HEK293 (cell line): ENCODE results near the gene LRRC8E.

Source experiments
- YY1 ChIP-seq: fragments of 450-650 bp; formaldehyde crosslinking; IDR thresholded peaks from 2 replicates; pipeline ENCODE4 v1.5.1; 2018; ENCODE audit warnings: missing biosample characterization, missing genetic modification characterization
- ZNF157 ChIP-seq: fragments of 450-650 bp; formaldehyde crosslinking; IDR thresholded peaks from 2 replicates; pipeline ENCODE4 v1.5.1; 2016; ENCODE audit warnings: missing biosample characterization, missing genetic modification characterization
- ZNF174 ChIP-seq: fragments of 450-650 bp; formaldehyde crosslinking; IDR thresholded peaks from 2 replicates; pipeline ENCODE4 v1.5.0; 2017; ENCODE audit warnings: missing biosample characterization, mild to moderate bottlenecking, missing genetic modification characterization
- TF ChIP-seq, protein P1 (sequence below): fragments of 450-650 bp; formaldehyde crosslinking; IDR thresholded peaks from 2 replicates; pipeline ENCODE4 v1.5.1; 2016; ENCODE audit warnings: missing biosample characterization, missing genetic modification characterization, low read depth
- TF ChIP-seq, protein P2 (sequence below): fragments of 450-650 bp; formaldehyde crosslinking; IDR thresholded peaks from 2 replicates; pipeline ENCODE4 v1.5.1; 2016; ENCODE audit warnings: missing biosample characterization, missing genetic modification characterization
- TF ChIP-seq, protein P3 (sequence below): fragments of 450-650 bp; formaldehyde crosslinking; IDR thresholded peaks from 2 replicates; pipeline ENCODE4 v1.5.1; 2016; ENCODE audit warnings: missing biosample characterization, missing genetic modification characterization

DNA sequence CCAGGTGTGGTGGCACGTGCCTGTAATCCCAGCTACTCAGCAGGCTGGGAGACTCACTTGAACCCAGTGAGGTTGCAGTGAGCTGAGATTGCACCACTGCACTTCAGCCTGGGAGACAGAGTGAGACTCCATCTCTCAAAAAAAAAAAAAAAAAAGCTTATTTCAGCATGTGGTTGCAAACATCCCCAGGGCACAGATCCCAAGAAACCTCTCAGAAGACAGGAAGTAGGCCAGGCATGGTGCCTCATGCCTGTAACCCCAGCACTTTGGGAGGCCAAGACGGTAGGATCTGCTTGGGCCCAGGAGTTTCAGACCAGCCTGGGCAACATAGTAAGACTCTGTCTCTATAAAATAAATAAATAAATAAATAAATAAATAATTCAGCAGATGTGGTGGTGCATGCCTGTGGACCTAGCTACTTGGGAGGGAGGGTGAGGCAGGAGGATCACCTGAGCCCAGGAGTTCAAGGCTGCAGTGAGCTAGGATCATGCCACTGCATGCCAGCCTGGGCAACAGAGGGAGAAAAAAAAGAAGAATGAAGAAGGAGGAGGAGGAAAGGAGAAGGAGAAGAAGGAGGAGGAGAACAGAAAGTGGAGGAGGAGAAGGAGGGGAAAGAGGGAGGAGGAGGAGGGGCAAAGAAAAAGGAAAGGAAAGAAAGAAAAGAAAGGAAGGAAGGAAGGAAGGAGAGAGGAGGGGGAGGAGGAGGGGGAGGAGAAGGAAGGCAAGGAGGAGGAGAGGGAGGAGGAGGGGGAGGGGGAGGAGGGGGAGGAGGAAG lies 4.3 kb upstream of the LRRC8E start:
- TF ChIP-seq, protein P1, sequence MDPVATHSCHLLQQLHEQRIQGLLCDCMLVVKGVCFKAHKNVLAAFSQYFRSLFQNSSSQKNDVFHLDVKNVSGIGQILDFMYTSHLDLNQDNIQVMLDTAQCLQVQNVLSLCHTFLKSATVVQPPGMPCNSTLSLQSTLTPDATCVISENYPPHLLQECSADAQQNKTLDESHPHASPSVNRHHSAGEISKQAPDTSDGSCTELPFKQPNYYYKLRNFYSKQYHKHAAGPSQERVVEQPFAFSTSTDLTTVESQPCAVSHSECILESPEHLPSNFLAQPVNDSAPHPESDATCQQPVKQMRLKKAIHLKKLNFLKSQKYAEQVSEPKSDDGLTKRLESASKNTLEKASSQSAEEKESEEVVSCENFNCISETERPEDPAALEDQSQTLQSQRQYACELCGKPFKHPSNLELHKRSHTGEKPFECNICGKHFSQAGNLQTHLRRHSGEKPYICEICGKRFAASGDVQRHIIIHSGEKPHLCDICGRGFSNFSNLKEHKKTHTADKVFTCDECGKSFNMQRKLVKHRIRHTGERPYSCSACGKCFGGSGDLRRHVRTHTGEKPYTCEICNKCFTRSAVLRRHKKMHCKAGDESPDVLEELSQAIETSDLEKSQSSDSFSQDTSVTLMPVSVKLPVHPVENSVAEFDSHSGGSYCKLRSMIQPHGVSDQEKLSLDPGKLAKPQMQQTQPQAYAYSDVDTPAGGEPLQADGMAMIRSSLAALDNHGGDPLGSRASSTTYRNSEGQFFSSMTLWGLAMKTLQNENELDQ (tag by site-specific recombination), result no peak
- TF ChIP-seq, protein P2, sequence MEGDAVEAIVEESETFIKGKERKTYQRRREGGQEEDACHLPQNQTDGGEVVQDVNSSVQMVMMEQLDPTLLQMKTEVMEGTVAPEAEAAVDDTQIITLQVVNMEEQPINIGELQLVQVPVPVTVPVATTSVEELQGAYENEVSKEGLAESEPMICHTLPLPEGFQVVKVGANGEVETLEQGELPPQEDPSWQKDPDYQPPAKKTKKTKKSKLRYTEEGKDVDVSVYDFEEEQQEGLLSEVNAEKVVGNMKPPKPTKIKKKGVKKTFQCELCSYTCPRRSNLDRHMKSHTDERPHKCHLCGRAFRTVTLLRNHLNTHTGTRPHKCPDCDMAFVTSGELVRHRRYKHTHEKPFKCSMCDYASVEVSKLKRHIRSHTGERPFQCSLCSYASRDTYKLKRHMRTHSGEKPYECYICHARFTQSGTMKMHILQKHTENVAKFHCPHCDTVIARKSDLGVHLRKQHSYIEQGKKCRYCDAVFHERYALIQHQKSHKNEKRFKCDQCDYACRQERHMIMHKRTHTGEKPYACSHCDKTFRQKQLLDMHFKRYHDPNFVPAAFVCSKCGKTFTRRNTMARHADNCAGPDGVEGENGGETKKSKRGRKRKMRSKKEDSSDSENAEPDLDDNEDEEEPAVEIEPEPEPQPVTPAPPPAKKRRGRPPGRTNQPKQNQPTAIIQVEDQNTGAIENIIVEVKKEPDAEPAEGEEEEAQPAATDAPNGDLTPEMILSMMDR (tag by site-specific recombination), result no peak
- TF ChIP-seq ZNF157 (tag by site-specific recombination), result no peak
- no peak for TF ChIP-seq YY1 (tag by site-specific recombination)
- no peak for TF ChIP-seq ZNF174 (tag by site-specific recombination)
- TF ChIP-seq, protein P3, sequence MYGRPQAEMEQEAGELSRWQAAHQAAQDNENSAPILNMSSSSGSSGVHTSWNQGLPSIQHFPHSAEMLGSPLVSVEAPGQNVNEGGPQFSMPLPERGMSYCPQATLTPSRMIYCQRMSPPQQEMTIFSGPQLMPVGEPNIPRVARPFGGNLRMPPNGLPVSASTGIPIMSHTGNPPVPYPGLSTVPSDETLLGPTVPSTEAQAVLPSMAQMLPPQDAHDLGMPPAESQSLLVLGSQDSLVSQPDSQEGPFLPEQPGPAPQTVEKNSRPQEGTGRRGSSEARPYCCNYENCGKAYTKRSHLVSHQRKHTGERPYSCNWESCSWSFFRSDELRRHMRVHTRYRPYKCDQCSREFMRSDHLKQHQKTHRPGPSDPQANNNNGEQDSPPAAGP, result no peak
